DOHH2 (cell line): Measurements from ENCODE around the gene PKD1.

Experiments
- H3F3A ChIP-seq: fragments of 200-600 bp; sonication (generic), shearing (Covaris generic); 2 replicates; pipeline ENCODE4 v1.6.0; 2016; ENCODE audit warnings: antibody characterized with exemption, mild to moderate bottlenecking; ENCODE audit not compliant: control insufficient read depth, insufficient read depth
- H3K27ac ChIP-seq: fragments of 200-600 bp; sonication (generic); 2 replicates; pipeline ENCODE4 v1.5.1; 2014; ENCODE audit warnings: low read depth, mild to moderate bottlenecking, low read length, moderate library complexity
- H3K27me3 ChIP-seq: fragments of 200-600 bp; sonication (generic); 2 replicates; pipeline ENCODE4 v1.6.1; 2014; ENCODE audit warnings: mild to moderate bottlenecking, low read length, mixed read lengths; ENCODE audit not compliant: control insufficient read depth
- H3K36me3 ChIP-seq: fragments of 200-600 bp; sonication (generic); 2 replicates; pipeline ENCODE4 v1.6.1; 2014; ENCODE audit warnings: mild to moderate bottlenecking, low read length, moderate library complexity, mixed read lengths; ENCODE audit not compliant: control insufficient read depth
- H3K4me1 ChIP-seq: fragments of 200-600 bp; sonication (generic); 2 replicates; pipeline ENCODE4 v1.6.1; 2014; ENCODE audit warnings: mild to moderate bottlenecking, low read length, mixed read lengths; ENCODE audit not compliant: control insufficient read depth
- H3K4me2 ChIP-seq: fragments of 200-600 bp; sonication (generic); 2 replicates; pipeline ENCODE4 v1.6.0; 2014; ENCODE audit warnings: mild to moderate bottlenecking, low read length, moderate library complexity
- H3K4me3 ChIP-seq: fragments of 200-600 bp; sonication (generic); 2 replicates; pipeline ENCODE4 v1.5.1; 2014; ENCODE audit warnings: mild to moderate bottlenecking, low read length, mixed read lengths
- H3K79me2 ChIP-seq: fragments of 200-600 bp; sonication (generic); 2 replicates; pipeline ENCODE4 v1.6.1; 2014; ENCODE audit warnings: mild to moderate bottlenecking, low read length, mixed read lengths; ENCODE audit not compliant: control insufficient read depth
- H3K9me2 ChIP-seq: fragments of 200-600 bp; sonication (generic); replicated peaks from 2 replicates; pipeline ENCODE4 v1.6.1; 2014; ENCODE audit warnings: mild to moderate bottlenecking, low read length, mixed read lengths; ENCODE audit not compliant: control insufficient read depth
- H3K9me3 ChIP-seq: fragments of 200-600 bp; sonication (generic); 2 replicates; pipeline ENCODE4 v1.6.1; 2014; ENCODE audit warnings: antibody characterized with exemption, low read length, mixed read lengths; ENCODE audit not compliant: control insufficient read depth, insufficient read depth
- H4K20me1 ChIP-seq: fragments of 200-600 bp; sonication (generic); 2 replicates; pipeline ENCODE4 v1.6.0; 2014; ENCODE audit warnings: low read depth, mild to moderate bottlenecking, antibody characterized with exemption, low read length, moderate library complexity; ENCODE audit not compliant: control insufficient read depth, insufficient read depth
- CTCF ChIP-seq: fragments of 200-600 bp; sonication (generic); IDR thresholded peaks from one replicate; pipeline ENCODE4 v1.5.1; 2014; ENCODE audit warnings: antibody characterized with exemption, mild to moderate bottlenecking, low read depth, low read length; ENCODE audit not compliant: poor library complexity, severe bottlenecking
- EZH2phosphoT487 ChIP-seq: fragments of 200-600 bp; sonication (generic); IDR thresholded peaks from 2 replicates; pipeline ENCODE4 v1.6.1; 2017; ENCODE audit warnings: borderline replicate concordance, mild to moderate bottlenecking, antibody characterized with exemption, low read length, moderate library complexity, mixed read lengths

The PKD1 gene

DNA sequence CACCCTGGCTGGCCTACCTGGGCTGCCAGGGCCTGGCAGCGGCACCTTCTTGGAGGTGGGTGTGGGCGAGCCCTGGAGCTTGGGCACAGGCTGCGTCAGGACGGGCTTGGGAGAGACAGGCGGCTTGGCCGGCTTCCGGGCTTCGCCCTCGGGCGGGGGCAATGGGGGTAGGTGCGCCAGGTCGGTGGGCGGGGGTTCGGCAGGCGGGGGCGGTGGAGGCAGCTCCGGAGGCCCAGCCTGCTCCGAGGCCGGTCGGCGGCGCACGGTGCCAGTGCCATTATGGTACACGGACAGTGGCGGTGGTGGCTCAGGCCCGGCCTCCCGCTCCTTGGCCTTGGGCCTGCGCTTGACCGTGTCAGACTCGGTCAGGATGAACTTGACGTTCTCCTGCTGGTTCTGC lies 43.9 kb upstream of the PKD1 start:
- H3K36me3 ChIP-seq, result peaks cover 44% of the 10 kb centered on the region
- no peaks in the 10 kb centered on the region for H3F3A ChIP-seq
- H3K9me3 ChIP-seq, result no peaks in the 10 kb centered on the region
- H3K4me2 ChIP-seq, result no peak overlapping the region
- H3K27ac ChIP-seq, result no peak overlapping the region
- H3K4me3 ChIP-seq, result no peak overlapping the region
- no peaks in the 10 kb centered on the region for H4K20me1 ChIP-seq
- H3K4me1 ChIP-seq, result 0 out of 2 replicates have a peak, but pooled peaks cover 2% of the 10 kb centered on the region
- H3K79me2 ChIP-seq, result no peaks in the 10 kb centered on the region
- no peaks in the 10 kb centered on the region for H3K9me2 ChIP-seq
- no peak for TF ChIP-seq CTCF
- TF ChIP-seq EZH2phosphoT487, result no peak
- H3K27me3 ChIP-seq, result no peaks in the 10 kb centered on the region

GRCh38 chr16:2179107-2179501 lies 43.4 kb upstream of the PKD1 start:
- Histone ChIP-seq H3K79me2 (no peaks in the 10 kb centered on the region), H3K4me2 (no peak overlapping the region), H4K20me1 (no peaks in the 10 kb centered on the region), H3K9me3 (no peaks in the 10 kb centered on the region), H3K9me2 (no peaks in the 10 kb centered on the region), H3K4me1 (0 out of 2 replicates have a peak, but pooled peaks cover 2% of the 10 kb centered on the region), H3K27ac (no peak overlapping the region), H3K27me3 (no peaks in the 10 kb centered on the region), H3K36me3 (peaks cover 49% of the 10 kb centered on the region), H3K4me3 (no peak overlapping the region), H3F3A (no peaks in the 10 kb centered on the region)
- no peak for TF ChIP-seq CTCF
- TF ChIP-seq EZH2phosphoT487, result no peak

DNA sequence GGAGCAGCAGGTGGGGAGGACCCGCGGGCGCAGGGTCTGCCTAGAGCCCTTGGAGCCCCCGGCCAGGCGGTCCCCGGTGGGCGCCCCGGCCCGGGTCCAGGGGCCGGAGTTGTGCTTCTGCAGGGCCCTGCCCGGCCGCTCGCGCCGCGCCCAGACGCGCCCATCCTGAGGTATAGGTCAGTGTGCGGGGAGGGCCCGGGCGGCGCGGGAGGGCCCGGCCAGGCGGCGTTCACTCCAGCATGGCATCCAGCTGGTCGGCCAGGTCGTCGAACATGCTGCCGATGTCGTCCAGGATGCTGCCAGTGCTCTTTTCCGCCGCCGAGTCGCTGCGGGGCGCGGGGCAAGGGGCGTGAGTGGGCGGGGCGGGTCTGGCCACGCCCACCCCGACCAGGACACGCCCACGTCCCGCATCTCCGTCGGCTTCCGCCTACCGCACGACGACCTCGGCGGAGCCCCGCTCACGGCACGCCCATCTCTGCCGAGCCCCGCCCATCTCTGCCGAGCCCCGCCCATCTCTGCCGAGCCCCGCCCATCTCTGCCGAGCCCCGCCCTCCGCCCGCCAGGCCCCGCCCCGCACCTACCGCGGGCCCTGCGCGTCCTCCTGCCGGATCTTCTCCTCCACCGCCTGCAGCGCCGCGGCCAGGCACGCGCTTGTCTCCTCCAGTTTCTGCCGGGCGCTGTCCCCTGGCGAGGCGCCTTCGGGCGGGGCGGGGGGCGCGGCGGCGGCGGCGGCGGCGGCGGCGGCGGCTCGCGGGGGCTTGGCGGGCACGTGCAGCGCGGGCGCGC lies 42.8 kb upstream of the PKD1 start:
- Histone ChIP-seq H3K79me2 (no peaks in the 10 kb centered on the region), H3K27ac (no peak overlapping the region), H3K4me1 (0 out of 2 replicates have a peak, but pooled peaks cover 1% of the 10 kb centered on the region), H3F3A (no peaks in the 10 kb centered on the region), H3K36me3 (peaks cover 52% of the 10 kb centered on the region), H3K4me3 (no peak overlapping the region), H4K20me1 (no peaks in the 10 kb centered on the region), H3K9me2 (no peaks in the 10 kb centered on the region), H3K9me3 (no peaks in the 10 kb centered on the region), H3K4me2 (no peak overlapping the region), H3K27me3 (no peaks in the 10 kb centered on the region)
- TF ChIP-seq EZH2phosphoT487 (no peak), CTCF (no peak)
